Occipital lobe (tissue), 3 donors: ENCODE measurements around the gene KCTD20. TPM values are rescaled to one million over a fixed set of nuclear protein-coding genes. Genes with fewer than 3 reads are reported as not detected.

ENCODE experiments used
- DNase-seq: peaks from one replicate; lab custom pipeline; 2025; lab: John Stamatoyannopoulos, UW
- small RNA-seq: library from RNA; depleted of rRNA; stranded (forward); fragments of <200 nt; gene quantifications from one replicate; pipeline ENCODE3, GENCODE V24; 2014
- total RNA-seq: library from RNA; depleted of rRNA; stranded (reverse); fragments of >200 nt; gene quantifications from one replicate; pipeline ENCODE4 v1.2.3, GENCODE V29; 2014

KCTD20 gene
- total RNA-seq, 1 donor from 2014 or later: 79.9 TPM

DNA sequence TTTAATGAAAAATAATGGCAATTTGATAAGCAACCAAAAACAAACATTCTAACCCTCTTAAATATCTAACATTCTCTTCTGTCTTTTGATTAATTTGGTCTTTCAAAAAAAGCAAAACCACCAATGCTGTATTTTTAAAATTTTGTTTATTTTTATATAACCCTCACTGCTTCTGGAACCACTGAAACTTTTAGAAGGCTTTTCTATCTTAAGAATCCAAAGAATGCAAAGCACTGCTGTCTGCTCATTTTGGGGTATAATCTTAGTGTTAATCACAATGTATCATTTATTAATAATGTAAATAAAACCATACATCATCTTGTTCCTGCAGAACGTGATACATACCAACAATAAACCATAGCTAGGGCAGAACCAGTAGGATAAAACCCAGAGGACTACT is 90.5 kb downstream of the KCTD20 start:
- no peak for DNase-seq

DNA sequence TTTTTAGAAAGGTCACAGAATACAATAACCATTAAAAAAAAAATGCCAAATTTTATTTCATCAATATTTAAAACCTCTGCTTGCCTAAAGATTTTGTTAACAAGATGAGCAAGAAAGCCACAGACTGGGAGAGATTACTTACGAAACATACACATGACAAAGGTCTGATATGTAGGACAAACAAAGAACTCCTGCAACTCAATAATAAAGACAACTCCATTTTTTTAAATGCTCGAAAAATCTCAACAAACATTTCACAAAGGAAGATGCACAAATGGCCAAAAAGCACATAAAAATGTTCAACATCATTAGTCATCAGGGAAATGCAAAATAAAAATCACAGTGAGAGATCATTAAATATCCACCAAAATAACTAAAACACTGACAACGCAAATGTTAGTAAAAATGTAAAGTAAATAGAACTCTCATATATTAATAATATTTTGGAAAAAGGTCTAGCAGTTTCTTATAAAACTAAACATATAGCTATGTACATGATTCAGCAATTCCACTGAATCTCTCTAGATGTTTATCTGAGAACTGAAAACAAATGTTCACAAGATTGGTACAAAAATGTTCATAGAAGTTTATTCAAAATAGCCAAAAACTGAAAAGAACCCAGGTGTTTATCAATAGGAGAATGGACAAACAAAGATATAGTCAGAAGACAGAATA is 94.2 kb downstream of the KCTD20 start:
- no peak for DNase-seq

DNA sequence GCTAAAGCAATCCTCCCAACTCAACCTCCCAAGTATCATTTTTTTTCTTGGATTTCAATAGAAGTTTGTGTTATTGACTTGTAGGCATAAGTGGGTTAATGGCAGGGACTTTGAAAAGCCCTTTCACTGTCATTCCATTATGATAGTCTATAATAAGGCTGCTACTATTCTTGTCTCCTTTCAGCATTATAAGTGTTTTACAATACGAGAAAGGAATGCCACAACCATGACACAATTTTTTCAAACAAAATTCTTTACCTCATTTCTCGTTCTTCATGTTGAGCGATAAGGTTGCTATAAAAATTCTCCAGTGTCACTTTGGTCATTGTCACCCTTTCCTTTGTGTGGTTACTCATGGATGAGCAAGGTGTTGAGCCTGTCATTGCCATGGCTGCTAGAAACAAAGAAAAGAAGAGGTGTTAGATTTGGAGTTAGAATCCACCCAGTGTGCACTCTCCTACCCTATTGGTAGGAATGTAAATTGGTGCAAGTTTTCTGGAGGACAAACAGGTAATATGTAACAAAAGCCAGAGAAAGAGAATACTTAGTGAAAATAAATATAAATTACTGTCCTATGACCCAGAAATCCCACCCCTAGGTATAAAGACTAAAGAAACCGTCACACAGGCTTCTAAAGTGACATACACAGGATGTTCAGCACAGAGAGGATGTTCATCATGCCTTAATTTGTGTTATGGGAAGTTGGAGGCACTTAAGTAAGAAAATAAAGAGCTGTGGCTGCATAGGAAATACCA is 97.2 kb downstream of the KCTD20 start:
- DNase-seq: no peak

Small RNA genes lying within 50 kb of the gene (small RNA-seq; reads per million reads assigned to genes)
- gene RN7SL502P: not detected

Other genes starting within 250 kb of the KCTD20 start
- 22.0 TPM for gene BRPF3, start 246.3 kb upstream of the KCTD20 start, total RNA-seq
- gene PNPLA1, start 172.9 kb upstream of the KCTD20 start, total RNA-seq: not detected
- not detected for gene BNIP5, start 106.1 kb upstream of the KCTD20 start, total RNA-seq
- not detected for gene ETV7, start 55.3 kb upstream of the KCTD20 start, total RNA-seq
- not detected for gene PXT1, start 146 bp upstream of the KCTD20 start, total RNA-seq
- gene STK38, start 104.5 kb downstream of the KCTD20 start, total RNA-seq: 11.9 TPM
- 202 TPM for gene SRSF3, start 151.4 kb downstream of the KCTD20 start, total RNA-seq
- 2.0 TPM for gene CDKN1A, start 235.7 kb downstream of the KCTD20 start, total RNA-seq